Measurements from ENCODE around the gene HS3ST4.

HS3ST4 gene

DNA sequence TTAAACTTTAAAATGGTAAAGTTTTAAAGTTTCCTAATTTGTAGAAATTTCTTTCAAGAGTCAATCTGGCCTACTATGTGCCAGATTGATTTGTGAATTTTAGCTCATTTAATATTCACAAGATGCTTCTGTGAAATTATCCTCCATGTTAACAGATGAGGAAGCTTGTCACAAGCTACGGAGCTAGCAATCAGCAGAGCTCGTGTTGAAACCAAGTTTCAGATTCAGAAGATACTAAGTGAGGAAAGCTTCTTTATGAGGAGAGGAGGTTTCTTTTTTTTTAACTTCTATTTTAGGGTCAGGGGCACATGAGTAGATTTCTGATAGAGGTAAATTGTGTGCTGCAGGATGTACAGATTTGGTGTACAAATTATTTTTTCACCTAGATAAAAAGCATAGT, 135.9 kb downstream of the HS3ST4 start:
- DNase-seq (ENCODE audit: low read depth), result no peak

DNA sequence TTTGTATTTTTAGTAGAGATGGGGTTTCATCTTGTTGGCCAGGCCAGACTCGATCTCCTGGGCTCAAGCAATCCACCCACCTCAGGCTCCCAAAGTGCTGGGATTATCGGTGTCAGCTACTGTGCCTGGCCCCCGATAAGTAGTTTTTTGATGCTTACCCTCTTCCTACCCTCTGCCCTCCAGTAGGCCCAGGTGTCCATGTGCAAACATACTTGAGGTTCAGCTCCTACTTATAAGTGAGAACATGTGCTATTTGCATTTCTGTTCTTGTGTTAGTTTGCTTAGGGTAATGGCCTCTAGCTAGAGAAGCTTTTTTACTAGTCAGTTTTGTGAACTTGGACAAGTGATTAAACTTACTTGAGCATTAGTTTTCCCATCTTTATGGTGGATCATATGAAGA, 136.8 kb downstream of the HS3ST4 start:
- DNase-seq (ENCODE audit: low read depth), result no peak

DNA sequence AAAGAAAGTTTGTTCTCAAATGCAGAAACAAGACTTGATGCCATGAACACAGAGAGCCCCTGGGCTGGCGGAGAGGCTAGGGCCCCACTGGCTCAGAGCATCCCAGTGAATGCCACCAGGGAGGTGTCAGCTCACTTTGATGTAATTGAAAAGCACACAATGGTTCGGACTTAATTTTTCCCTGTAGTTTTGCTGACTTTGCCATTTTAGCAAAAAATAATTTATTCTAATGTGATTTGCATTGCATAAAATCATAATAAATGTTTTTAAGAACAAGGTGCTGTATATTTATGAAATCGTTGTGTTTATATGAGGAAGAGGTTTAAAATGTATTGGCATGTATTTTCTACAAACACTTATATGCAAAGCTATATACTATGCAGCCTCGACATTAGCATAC, 140.5 kb downstream of the HS3ST4 start:
- no peak for DNase-seq (ENCODE audit: low read depth)

DNA sequence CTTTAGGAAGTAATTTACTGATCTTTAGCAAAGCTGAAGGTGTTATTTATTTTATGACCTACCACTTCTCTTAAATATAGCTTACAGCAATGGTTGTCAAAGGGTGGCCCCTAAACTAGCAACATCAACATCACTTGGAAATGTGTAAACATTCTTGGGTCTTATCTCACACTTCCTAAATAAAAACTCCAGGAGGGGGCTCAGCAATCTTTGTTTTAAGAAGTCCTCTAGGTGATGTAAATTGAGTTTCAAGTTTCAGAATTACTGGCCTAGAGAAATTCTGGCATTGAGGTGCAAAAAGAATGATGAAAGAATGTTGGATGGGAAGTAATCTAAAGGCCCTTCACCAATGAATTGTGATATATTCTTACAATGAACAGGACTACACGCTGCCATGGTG, 142.3 kb downstream of the HS3ST4 start:
- DNase-seq (ENCODE audit: low read depth), result no peak

DNA sequence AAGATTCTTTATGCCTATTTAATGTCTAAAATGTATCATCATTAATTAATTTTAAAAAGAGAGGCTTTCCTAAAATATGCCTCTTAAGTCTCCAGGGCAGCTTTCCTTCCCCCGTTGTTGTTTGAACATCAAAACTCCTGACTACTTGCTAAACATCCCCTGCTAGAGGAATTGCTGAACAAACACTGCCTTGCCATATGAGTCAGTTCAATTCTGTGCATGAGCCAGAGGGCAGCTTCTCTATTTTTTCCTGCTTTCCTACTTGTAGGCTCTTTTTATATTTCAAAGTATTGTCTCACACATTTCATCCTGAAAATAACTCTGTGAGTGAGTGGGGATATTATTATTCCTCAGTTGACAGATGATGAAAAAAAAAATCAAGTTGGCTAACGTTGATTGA, 143.4 kb downstream of the HS3ST4 start:
- no peak for DNase-seq (ENCODE audit: low read depth)

DNA sequence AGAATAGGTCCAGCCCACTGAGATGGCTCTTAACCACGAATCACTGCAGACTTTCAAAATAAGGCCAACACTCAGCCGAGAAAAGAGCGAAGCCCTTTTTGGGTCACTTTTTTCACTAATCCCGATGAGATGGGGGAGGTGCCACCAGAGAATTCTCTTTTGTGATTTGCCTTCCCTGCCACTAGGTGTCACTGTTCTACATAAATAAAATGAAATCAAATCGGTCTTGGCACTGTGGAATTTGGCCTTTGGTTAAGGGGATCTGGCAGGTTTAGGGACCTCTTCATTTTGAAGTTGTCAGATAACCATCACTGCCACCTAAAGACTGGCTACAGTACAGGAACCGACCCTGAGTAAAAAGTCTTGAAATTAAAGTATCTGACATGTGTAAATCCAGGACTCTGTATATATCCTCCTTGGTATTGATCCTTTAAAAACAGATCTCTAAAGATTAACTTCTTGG, 147.0 kb downstream of the HS3ST4 start:
- no peak for DNase-seq (ENCODE audit: low read depth)

DNA sequence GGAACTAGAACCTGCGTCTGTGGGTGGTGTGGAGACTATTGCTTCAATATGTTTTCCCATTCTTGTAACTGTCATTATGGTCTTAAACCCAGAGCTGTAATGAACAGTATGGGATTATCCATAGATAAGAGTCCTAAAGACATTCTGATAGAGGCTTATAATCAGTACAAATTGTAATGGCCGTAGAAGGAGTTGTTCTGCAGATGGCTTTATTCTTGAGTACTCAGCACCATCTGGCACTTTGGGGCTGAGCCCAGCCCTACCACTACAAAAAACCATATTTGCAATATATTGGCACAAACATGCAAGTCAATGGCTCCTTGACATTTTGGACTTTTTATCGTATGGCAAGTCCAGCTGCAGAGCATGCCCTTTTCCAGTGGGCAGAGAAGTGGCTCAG, 150.0 kb downstream of the HS3ST4 start:
- DNase-seq (ENCODE audit: low read depth), result no peak

DNA sequence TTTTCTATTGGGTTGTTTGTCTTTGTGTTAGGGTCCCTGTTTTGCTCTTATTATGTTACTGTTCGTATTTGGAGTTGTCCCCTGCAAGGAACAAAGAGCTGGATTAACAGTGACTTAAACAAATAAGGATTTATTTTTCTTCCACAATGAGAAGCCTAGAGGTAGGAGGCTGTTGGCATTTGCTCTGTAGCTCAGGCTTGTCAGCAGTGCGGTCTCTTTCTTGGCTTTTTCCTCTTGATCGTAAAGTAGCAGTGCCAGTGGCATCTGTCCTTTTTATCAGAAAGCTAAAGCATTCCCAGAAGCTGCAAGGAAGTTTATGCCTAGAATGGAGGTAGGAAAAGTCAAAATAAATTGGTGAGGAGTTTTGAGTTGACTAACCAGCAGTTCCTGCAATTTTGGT, 154.1 kb downstream of the HS3ST4 start:
- no peak for DNase-seq (ENCODE audit: low read depth)

DNA sequence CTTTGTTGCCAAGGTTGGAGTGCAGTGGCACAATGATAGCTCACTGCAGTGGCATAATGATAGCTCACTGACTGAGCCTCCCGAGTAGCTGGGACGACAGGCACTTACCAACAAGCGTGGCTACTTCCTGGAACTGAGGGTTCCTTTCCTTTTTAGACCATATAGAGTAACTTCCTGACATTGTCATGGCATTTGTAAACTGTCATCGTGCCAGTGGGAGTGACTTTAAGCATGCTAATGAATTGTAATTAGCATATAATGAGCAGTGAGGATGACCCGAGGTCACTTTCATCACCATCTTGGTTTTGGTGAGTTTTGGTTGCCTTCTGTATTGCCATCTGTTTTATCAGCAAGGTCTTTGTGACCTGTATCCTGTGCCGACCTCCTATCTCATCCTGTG, 162.4 kb downstream of the HS3ST4 start:
- DNase-seq (ENCODE audit: low read depth), result no peak

DNA sequence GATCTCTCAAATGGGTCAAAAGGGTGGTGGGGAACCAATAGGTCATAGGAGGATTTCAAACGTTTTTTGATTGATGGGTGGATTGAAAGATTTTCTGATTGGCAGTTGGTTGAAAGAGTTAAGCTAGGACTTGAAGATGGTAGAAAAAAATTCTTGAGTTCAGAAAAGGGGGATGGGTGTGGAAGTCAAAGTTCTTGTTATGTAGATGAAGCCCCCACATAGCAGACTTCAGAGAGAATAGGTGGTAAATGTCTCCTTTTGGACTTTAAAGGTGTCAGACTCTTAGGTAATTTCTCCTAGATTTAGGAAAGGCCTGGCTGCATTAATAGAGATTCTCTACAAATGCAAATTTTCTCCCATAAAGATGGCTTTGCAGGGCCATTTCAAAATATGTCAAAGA, 163.3 kb downstream of the HS3ST4 start:
- no peak for DNase-seq (ENCODE audit: low read depth)

DNA sequence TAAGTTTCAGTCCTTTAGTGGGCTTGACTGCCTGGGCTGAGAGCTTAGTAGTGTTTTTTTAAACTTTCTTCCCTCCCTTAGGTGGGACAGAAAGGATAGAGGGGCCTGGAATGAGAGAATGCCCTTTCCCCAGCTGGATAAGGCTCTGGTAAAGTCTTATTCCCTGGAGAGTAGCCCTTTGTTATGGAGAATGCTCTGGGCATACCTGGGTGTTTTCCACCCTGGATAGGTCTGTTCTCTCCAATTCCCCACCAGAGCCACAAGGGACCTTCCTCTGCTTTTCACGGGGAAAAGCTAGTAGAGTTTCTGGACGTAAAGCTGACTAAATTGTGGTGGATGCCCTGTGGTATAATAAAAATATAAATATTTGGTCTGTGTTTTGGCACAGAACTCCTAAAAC, 164.1 kb downstream of the HS3ST4 start:
- DNase-seq (ENCODE audit: low read depth), result no peak

DNA sequence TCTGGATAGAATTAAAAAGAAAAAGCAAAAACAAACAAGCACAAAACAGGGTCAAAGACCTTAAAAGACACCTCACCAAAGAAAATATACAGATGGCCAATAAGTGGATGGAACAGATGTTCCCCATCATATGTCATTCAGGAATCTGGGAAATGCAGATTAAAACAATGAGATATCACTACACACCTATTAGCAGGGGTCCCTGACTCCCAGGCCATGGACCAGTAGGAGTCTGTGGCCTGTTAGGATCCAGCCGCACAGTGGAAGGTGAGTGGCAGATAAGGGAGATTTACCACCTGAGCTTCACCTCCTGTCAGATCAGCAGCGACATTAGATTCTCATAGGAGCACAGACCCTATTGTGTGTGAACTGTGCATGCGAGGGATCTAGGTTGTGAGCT, 167.9 kb downstream of the HS3ST4 start:
- no peak for DNase-seq (ENCODE audit: low read depth)

DNA sequence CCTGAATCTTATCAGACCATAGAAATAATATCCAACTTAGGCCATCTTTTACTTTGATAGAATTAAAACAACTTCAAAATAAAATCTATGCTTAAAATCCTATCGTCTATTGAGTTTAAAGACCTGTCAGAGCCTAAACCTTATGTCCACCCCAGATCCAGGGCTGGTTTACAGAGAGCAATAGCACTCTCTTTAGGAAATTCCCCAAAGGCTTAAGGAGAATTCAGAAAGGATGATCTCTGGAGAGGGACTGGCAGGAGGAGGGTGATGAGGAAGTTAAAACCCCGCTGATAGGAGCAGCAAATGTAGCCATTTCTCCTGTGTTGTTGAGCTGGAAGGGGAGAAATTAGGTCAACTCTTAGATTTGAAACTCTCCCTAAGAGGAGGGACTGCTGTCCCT, 175.3 kb downstream of the HS3ST4 start:
- no peak for DNase-seq (ENCODE audit: low read depth)

DNA sequence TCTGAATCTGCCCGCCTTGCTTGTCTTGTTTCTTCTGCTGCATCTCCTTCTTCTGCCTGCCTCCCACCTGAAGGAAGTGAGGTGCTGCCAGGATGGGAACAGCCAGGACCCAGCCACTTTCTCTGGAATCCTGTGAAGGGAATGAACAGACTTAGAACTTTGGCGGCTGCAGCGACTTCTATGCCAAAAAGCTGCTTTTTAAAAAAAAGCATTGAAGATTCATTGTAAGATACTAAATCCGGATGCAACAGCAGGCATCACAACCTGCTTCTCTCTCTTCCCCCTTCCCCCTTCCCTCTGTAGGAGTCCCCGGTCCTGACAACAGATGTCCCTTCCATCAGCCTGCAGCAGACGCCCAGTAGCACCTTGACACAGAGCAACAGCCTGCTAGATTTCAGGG, 176.3 kb downstream of the HS3ST4 start:
- DNase-seq (ENCODE audit: low read depth), result no peak

DNA sequence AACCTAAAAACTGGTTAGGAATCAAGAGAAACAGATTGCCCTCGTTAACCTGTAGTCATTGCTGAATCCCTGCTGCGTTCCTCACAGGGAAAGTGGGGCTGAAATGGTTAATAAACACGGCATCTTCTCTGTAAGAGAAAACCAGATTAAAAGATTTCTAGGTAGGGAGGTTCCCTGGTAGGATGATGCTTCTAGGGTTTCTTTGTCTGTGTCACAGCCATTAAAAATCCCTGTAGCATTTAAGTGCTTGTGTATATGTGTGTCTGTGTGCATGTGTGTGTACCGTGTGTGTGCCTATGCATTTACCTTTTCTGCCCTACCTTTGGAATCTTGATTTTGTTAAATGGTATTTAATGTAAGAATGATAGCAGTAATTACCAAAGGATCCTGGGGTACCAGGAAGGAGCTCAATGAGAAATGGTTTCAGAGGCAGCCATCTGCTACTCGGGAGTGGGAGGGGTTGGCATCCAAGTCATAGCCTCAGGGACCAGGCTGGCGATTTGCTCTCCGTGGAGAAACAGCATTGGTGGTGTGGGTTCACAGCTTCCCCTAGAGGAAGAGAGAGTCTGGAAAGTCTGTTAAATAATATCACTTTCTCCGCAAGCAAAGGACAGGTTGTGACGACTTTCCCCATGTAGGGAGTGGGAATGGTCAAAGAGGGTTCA, 177.1 kb downstream of the HS3ST4 start:
- DNase-seq (ENCODE audit: low read depth), result no peak

DNA sequence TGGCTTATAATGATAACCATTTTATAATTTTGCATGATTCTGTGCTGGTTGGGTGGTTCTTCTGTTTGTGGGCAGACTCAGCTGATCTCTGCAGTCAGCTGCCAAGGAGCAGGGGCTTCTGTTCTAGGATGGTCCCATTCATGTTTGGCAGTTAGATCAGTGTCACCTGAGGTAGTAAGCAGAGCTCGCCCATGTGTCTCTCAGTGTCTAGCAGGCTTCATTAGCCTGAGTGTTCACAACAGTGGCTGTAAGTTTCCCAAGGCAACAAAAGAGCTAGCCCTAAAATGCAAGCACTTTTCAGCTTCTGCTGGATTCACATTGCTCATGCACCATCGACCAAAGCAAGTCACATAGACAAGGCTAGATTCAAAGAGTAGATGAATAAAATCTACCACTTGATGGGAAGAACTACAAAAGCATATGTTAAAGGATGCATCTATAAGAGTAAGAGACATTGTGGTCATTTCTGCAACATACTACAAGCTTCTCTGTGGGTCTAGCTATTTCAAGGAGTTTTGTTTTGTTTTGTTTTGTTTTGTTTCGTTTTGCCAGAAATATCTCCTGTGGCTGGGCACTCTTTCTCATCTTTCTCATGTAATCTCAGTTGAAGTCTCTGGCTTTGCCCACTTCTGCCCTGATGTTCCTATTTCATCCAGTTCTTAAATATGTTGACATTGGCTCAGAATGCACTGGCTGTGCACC, 180.8 kb downstream of the HS3ST4 start:
- no peak for DNase-seq (ENCODE audit: low read depth)

DNA sequence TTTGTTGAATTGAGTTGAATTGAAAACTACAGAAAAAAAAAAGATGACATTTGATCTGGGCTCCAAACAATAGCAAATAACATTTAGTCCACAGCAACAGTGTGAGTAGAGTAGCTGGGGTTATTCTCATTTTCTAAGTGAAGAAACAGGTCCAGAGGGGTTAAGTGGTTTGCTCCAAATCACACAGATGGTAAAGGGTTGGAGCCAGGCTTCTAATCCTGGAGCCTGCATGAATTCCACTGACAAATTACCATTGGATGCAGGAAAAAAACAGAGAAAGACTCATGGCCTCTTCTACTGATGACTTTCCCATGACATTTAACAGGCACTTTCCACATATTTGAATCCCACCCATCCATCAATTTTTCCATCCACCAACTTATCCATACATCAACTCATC, 182.4 kb downstream of the HS3ST4 start:
- DNase-seq (ENCODE audit: low read depth), result no peak

DNA sequence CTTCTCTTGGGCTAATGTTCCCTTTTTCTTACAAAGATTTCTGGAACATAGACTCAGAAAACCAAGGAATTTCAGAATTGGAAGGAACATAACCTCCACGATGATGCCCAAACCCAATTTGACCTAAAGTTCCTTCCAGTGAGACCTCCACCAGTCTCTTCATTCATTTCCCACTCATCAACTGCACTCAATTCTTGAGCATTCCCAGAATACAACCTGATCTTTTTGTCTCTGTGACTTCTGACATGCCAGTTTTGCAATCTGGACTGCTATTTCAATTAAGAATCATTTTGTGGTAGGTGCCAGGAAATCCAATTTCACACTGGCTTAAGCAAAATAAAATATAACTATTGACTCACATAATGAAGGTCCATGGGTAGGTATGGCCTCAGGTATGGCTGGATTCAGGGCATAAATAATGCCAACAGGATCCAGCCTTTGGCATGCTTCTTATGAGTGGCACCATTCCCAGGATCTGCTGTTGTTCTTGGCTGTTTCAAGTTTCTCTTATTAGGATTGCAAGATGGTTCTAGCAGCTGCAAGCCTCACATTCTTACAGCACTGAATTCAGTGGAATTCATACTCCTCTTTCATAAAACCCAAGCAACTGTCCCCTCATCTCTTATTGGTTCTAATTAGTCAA, 184.3 kb downstream of the HS3ST4 start:
- DNase-seq (ENCODE audit: low read depth), result no peak

DNA sequence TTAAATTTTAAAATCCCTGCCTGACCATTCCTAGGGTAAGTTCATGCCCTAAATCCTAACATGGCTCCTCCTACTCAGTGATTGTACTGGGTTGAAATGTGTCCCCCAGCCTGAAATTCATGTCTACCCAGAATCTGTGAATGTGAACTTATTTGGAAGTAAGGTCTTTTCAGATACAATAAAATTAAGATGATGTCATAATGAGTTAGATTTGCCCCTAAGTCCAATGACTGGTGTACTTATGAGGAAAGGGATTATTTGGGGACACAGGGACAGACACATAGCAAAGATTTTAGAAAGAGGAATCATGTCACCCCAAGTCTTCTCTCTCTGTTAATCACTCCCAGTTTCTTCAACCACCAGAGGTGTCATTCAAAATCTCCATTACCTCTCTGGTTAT, 185.3 kb downstream of the HS3ST4 start:
- DNase-seq (ENCODE audit: low read depth), result no peak

DNA sequence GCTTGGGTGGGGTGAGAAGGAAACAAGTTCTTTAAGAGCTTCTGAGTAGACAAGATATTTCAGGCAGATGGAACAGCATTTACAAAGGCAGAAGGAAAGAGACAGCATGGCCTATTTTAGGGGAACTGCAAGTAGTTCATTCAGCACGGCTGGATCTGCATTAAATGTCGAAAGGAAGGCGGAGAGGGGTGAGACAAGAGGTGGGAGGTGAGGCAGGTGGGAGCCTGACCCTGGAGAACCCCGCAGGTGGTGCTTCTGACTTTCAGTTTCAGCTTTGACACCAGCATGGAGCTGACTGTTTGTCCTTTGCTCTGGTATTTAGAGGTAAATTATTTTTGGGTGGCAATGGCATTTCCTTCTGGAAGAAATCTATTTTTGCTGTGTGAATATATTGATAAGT, 194.8 kb downstream of the HS3ST4 start:
- no peak for DNase-seq (ENCODE audit: low read depth)

DNA sequence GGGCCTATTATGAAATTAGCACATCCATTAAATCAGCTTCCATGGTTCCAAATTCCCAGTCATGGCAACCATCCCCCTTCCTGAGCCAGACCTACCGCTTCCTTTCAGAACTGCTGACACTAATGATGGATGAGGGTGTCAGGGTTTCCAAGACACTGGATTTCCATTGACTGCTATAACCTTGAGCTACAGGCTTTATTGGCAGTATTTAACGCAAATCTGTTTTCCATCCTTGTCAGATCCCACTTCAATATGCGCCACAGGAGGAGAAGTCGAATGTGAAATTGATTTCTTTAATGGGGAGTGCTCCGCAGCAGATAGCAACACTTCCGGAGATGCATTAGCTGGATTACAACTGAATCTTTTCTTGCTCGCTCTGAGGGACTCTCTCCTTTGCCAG, 197.1 kb downstream of the HS3ST4 start:
- DNase-seq (ENCODE audit: low read depth), result no peak

DNA sequence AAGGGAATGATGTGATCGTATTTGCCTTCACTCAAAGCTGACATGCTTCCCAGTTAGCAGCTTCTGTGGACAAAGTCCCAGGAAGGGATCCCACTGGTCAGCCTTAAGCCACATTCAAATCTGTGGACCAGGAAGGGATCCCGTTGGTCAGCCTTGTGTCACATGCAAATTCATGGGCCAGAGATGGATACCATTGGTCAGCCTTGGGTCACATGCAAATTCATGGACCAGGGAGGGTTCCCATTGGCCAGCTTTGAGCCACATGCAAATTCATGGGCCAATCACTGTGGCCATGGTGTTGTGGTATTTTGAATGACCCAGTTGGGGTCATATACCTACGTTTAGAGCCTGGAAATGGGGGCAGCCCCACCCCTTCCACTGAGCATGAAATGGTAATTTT, 201.6 kb downstream of the HS3ST4 start:
- DNase-seq (ENCODE audit: low read depth), result no peak

DNA sequence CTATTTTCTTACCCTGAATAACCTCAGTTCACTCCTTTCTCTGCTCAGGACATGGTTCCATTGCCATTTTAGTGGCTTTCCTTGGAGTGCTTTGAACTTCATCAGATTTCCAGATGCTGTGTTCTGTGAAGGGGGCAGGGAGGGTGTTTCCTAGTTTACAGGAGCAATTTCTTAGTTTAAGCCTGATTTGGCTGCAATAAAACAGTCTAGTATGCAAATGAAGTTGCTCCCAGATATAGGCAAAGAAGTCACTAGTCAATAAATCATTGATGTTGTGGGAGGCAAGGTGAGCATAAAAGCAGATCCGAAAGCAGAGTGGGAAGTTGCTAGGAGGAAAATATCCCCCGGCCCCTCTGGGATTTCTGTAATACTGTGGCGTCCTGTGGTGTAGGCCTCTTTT, 202.3 kb downstream of the HS3ST4 start:
- no peak for DNase-seq (ENCODE audit: low read depth)

DNA sequence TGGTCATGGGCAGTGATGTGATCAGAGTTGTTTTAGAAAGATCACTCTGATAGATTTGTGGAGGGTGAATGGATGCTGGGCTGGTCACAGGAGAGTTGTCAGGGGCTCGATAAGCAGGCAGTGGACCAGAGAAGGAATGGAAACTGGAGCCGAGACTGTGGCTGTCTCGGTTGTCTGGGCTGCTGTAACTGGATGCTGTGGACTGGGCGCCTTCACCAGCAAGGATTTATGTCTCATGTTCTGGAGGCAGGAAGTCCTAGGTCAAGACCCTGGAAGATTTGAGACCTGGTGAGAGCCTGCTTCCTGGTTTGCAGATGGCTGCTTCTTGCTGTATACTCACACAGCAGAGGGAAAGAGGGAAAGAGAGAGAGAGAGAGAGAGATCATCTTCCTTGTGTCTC, 203.6 kb downstream of the HS3ST4 start:
- no peak for DNase-seq (ENCODE audit: low read depth)
